Measurements from ENCODE around the gene NMS. TPM values are rescaled to one million over a fixed set of nuclear protein-coding genes. Genes with fewer than 3 reads are reported as not detected.

The NMS gene
- polyA plus RNA-seq, 1 donor from 2014 or later, result not detected

DNA sequence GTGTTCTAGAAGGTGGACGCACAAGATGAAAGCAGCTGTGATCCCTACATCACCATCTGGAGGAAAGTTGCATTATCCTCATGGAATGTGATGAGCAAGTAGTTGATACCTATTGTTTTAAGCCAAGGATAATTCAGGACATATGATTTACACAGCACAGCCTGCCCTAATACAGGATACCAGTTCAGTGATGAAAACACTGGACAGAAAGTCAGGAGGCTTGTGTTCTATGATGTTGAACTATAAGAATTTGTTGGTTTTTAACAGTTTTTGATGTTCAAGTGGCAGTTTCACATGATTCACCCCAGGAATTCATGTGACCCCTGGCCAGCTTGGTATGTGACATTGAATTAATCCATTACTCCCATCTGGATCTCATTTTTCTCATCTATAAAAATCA is 46.7 kb upstream of the NMS start:
- Histone ChIP-seq H3K79me2 (replicated peaks; ENCODE audit: insufficient read depth, low read length) (no peaks in the 10 kb centered on the region), H3K27me3 (ENCODE audit: insufficient read depth, low read depth, low read length) (no peaks in the 10 kb centered on the region), H3K4me3 (ENCODE audit: low read length) (no peak overlapping the region), H3F3A (ENCODE audit: insufficient read depth, low read length, poor library complexity, severe bottlenecking) (no peaks in the 10 kb centered on the region), H3K9ac (ENCODE audit: low read length) (no peak overlapping the region), H3K27ac (ENCODE audit: low read length) (no peak overlapping the region), H2AFZ (ENCODE audit: low read depth, low read length) (no peak overlapping the region), H4K20me1 (ENCODE audit: insufficient read depth) (no peaks in the 10 kb centered on the region), H3K36me3 (ENCODE audit: insufficient read depth, low read length) (no peaks in the 10 kb centered on the region), H3K9me3 (ENCODE audit: low read length) (no peaks in the 10 kb centered on the region), H3K4me2 (ENCODE audit: low read length) (no peak overlapping the region), H3K9me2 (ENCODE audit: insufficient read depth, low read length) (no peaks in the 10 kb centered on the region)
- TF ChIP-seq, protein P1, sequence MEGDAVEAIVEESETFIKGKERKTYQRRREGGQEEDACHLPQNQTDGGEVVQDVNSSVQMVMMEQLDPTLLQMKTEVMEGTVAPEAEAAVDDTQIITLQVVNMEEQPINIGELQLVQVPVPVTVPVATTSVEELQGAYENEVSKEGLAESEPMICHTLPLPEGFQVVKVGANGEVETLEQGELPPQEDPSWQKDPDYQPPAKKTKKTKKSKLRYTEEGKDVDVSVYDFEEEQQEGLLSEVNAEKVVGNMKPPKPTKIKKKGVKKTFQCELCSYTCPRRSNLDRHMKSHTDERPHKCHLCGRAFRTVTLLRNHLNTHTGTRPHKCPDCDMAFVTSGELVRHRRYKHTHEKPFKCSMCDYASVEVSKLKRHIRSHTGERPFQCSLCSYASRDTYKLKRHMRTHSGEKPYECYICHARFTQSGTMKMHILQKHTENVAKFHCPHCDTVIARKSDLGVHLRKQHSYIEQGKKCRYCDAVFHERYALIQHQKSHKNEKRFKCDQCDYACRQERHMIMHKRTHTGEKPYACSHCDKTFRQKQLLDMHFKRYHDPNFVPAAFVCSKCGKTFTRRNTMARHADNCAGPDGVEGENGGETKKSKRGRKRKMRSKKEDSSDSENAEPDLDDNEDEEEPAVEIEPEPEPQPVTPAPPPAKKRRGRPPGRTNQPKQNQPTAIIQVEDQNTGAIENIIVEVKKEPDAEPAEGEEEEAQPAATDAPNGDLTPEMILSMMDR (IDR thresholded peaks at IDR 0.05; ENCODE audit: poor library complexity, severe bottlenecking), result no peak
- no peak for TF ChIP-seq TAF1 (IDR thresholded peaks at IDR 0.05; ENCODE audit: low read depth)
- TF ChIP-seq MXI1 (conservative IDR thresholded peaks at IDR 0.05; ENCODE audit: poor library complexity, severe bottlenecking), result no peak
- TF ChIP-seq RAD21 (conservative IDR thresholded peaks at IDR 0.05), result no peak
- TF ChIP-seq SMC3 (conservative IDR thresholded peaks at IDR 0.05; ENCODE audit: poor library complexity), result no peak
- no peak for TF ChIP-seq POLR2AphosphoS5 (IDR thresholded peaks at IDR 0.05)
- TF ChIP-seq, protein P2, sequence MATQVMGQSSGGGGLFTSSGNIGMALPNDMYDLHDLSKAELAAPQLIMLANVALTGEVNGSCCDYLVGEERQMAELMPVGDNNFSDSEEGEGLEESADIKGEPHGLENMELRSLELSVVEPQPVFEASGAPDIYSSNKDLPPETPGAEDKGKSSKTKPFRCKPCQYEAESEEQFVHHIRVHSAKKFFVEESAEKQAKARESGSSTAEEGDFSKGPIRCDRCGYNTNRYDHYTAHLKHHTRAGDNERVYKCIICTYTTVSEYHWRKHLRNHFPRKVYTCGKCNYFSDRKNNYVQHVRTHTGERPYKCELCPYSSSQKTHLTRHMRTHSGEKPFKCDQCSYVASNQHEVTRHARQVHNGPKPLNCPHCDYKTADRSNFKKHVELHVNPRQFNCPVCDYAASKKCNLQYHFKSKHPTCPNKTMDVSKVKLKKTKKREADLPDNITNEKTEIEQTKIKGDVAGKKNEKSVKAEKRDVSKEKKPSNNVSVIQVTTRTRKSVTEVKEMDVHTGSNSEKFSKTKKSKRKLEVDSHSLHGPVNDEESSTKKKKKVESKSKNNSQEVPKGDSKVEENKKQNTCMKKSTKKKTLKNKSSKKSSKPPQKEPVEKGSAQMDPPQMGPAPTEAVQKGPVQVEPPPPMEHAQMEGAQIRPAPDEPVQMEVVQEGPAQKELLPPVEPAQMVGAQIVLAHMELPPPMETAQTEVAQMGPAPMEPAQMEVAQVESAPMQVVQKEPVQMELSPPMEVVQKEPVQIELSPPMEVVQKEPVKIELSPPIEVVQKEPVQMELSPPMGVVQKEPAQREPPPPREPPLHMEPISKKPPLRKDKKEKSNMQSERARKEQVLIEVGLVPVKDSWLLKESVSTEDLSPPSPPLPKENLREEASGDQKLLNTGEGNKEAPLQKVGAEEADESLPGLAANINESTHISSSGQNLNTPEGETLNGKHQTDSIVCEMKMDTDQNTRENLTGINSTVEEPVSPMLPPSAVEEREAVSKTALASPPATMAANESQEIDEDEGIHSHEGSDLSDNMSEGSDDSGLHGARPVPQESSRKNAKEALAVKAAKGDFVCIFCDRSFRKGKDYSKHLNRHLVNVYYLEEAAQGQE (IDR thresholded peaks at IDR 0.05; ENCODE audit: borderline replicate concordance), result no peak
- no peak for TF ChIP-seq EP300 (conservative IDR thresholded peaks at IDR 0.05; ENCODE audit: poor library complexity, severe bottlenecking)
- TF ChIP-seq EZH2 (IDR thresholded peaks at IDR 0.05; ENCODE audit: borderline replicate concordance, insufficient read depth, low read length, poor library complexity, severe bottlenecking), result no peak

DNA sequence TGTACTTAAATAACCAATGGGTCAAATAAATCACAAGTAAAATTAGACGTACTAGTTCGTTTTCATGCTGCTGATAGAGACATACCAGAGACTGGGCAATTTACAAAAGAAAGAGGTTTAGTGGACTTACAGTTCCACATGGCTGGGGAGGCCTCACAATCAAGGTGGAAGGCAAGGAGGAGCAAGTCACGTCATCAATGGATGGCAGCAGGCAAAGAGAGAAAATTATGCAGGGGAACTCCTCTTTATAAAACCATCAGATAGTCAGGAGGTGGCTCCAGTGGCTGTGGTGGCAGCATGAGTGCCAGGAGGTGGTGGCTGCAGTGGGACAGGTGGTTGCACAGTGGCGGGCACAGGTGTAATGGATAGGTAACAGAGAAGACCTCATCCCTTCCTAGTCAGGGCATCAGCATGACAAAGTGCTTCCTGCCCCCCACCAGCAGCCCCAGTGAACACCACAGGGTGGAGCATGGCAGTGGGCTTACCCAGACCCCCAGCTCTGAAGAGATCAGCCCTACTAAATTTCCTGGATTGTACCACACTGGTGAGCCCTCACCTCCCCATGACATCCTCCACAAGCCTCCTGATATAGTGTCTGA is 45.9 kb upstream of the NMS start:
- Histone ChIP-seq H3K9me3 (ENCODE audit: low read length) (no peaks in the 10 kb centered on the region), H3K9ac (ENCODE audit: low read length) (no peak overlapping the region), H4K20me1 (ENCODE audit: insufficient read depth) (no peaks in the 10 kb centered on the region), H3K36me3 (ENCODE audit: insufficient read depth, low read length) (no peaks in the 10 kb centered on the region), H2AFZ (ENCODE audit: low read depth, low read length) (no peak overlapping the region), H3K9me2 (ENCODE audit: insufficient read depth, low read length) (no peaks in the 10 kb centered on the region), H3F3A (ENCODE audit: insufficient read depth, low read length, poor library complexity, severe bottlenecking) (no peaks in the 10 kb centered on the region), H3K4me3 (ENCODE audit: low read length) (no peak overlapping the region), H3K27ac (ENCODE audit: low read length) (no peak overlapping the region), H3K79me2 (replicated peaks; ENCODE audit: insufficient read depth, low read length) (no peaks in the 10 kb centered on the region), H3K4me2 (ENCODE audit: low read length) (no peak overlapping the region), H3K27me3 (ENCODE audit: insufficient read depth, low read depth, low read length) (no peaks in the 10 kb centered on the region)
- TF ChIP-seq, protein P1 (IDR thresholded peaks at IDR 0.05; ENCODE audit: poor library complexity, severe bottlenecking), result no peak
